Spleen (tissue), 11 donors: ENCODE results near the gene GBE1. TPM values are rescaled to one million over a fixed set of nuclear protein-coding genes. Genes with fewer than 3 reads are reported as not detected.

Experiments
- DNase-seq: peaks from one replicate; pipeline ENCODE4 v3.0.0-alpha.2; 2020
- H3K27ac ChIP-seq, 8 donors: fragments of 200-600 bp; sonication (generic) in 7 of 8; 1 replicate in 4 of 8; 2 replicates in 4 of 8; pipeline versions ENCODE4 v1.5.0 to v1.8.0; 2016 to 2021; ENCODE audit warnings: inconsistent platforms in 4 of 8, mild to moderate bottlenecking in 4 of 8, moderate library complexity in 1 of 8
- H3K27me3 ChIP-seq, 7 donors: fragments of 200-600 bp; sonication (generic) in 6 of 7; replicated peaks in 1 of 7; 1 replicate in 4 of 7; 2 replicates in 3 of 7; pipeline versions ENCODE4 v1.5.0 to v1.8.0; 2016 to 2021; ENCODE audit warnings: inconsistent platforms in 3 of 7, mild to moderate bottlenecking in 1 of 7
- H3K36me3 ChIP-seq, 6 donors: fragments of 200-600 bp; sonication (generic) in 5 of 6; 1 replicate in 4 of 6; 2 replicates in 2 of 6; pipeline versions ENCODE4 v1.5.0 to v1.8.0; 2016 to 2021; ENCODE audit warnings: inconsistent platforms in 2 of 6
- H3K4me1 ChIP-seq, 6 donors: fragments of 200-600 bp; sonication (generic) in 5 of 6; 1 replicate in 3 of 6; 2 replicates in 3 of 6; pipeline versions ENCODE4 v1.5.0 to v1.8.0; 2016 to 2021; ENCODE audit warnings: inconsistent platforms in 3 of 6
- H3K4me3 ChIP-seq, 8 donors: fragments of 200-600 bp; sonication (generic) in 7 of 8; 1 replicate in 4 of 8; 2 replicates in 4 of 8; pipeline versions ENCODE4 v1.5.0 to v1.8.0; 2016 to 2021; ENCODE audit warnings: inconsistent platforms in 4 of 8, mild to moderate bottlenecking in 4 of 8, moderate library complexity in 2 of 8
- H3K9me3 ChIP-seq, 8 donors: fragments of 200-600 bp; sonication (generic) in 7 of 8; 1 replicate in 4 of 8; 2 replicates in 4 of 8; pipeline versions ENCODE4 v1.5.0 to v1.8.0; 2016 to 2021; ENCODE audit warnings: inconsistent platforms in 4 of 8
- POLR2A ChIP-seq, 3 donors: fragments of 450-650 bp; IDR thresholded peaks; one replicate each; pipeline ENCODE4 v1.5.1; 2017; ENCODE audit warnings: antibody characterized with exemption in 3 of 3, mild to moderate bottlenecking in 1 of 3
- POLR2AphosphoS5 ChIP-seq, 3 donors: sonication (generic); formaldehyde crosslinking; IDR thresholded peaks; one replicate each; pipeline ENCODE4 v1.5.1; 2017; ENCODE audit warnings: antibody characterized with exemption in 3 of 3
- WGBS, 5 donors: extraction: QIAGEN DNeasy Blood & Tissue Kit in 3 of 5; methylation state at CpG; one replicate each; pipeline versions ENCODE4 v1.1.5 to v1.1.7; 2013 to 2018; 5-methylcytosine and 5-hydroxymethylcytosine counted together
- intact Hi-C: fragments of 100-400 bp; cut with DNase I; formaldehyde crosslinking; loops from one replicate; pipeline ENCODE4 v1.15.0; 2023; ENCODE audit warnings: low total_unique reads
- polyA plus RNA-seq, 3 donors: library from polyadenylated mRNA; stranded (reverse); fragments of 200-250 nt; gene quantifications; one replicate each; pipeline ENCODE4 v1.2.1, GENCODE V29; 2013
- total RNA-seq, 7 donors: library from RNA; depleted of rRNA in 3 of 7; stranded (reverse); fragments of >200 nt in 3 of 7; fragmentation: NEBNext Ultra II Directional in 4 of 7; extraction: Animal tissue kit (Norgen Biotek cat#: 25700) in 4 of 7; gene quantifications; one replicate each; pipeline versions ENCODE4 v1.1.0 to v1.2.1, GENCODE V29; 2016 to 2021
- TF ChIP-seq, protein P1 (sequence below), 11 experiments: fragments of 200-600 bp in 7 of 11; fragments of 450-650 bp in 4 of 11; sonication (generic) in 4 of 11; IDR thresholded peaks in 8 of 11; conservative IDR thresholded peaks in 3 of 11; 1 replicate in 7 of 11; 2 replicates in 4 of 11; pipeline versions ENCODE4 v1.4.0 to v1.8.0; 2016 to 2021; ENCODE audit warnings: antibody characterized with exemption in 11 of 11, inconsistent platforms in 4 of 11, mild to moderate bottlenecking in 1 of 11
- donor health status: healthy with polysubstance abuse.
- donor health status: DM: no; HTN: no; CAD: no; lungs with moderate emphysema.
- donor health status: DM: no; HTN: no; CAD: no.
- donor health status: Bipolar disorder and iron deficiency.
- donor health status: healthy.
- donor health status: DM: no; HTN: no; CAD: no.
- donor health status: DM: yes; HTN: yes; CAD: no.

GBE1 gene
- total and polyA plus RNA-seq, 10 donors, result 5.0 to 34.3 (median 21.5) TPM

DNA sequence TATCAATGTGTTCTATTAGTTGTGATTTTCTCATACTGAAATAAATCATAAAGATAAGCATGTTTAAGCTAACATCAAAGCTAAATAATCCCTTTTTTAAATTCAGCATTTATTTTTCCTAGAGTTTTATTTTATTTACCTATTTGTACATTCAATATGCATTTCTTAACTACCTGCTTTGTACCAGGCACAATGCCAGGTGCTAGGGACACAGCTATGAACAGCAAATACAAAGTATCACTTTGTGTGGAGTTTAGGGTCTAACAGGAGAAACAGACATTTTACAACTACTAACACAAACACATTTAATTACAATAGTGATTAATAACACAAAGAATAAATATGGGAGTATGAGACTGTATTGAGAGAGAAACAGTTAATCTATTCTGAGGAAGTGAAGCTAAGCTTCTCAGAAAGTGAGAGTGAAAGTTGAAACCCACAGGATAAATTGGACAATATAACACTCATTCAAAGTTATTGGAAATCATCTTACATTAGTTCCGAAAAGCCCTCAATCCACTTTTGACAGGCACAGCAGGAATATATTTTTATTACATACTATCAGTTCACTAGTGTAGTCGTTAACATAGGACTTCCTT lies 159.6 kb downstream of the GBE1 start:
- Histone ChIP-seq H3K4me1 (no peaks in the 10 kb centered on the region), H3K36me3 (no peaks in the 10 kb centered on the region), H3K27me3 (no peaks in the 10 kb centered on the region), H3K9me3 (no peaks in the 10 kb centered on the region), H3K4me3 (no peak overlapping the region), H3K27ac (no peak overlapping the region)
- DNase-seq, result no peak
- no peak for TF ChIP-seq POLR2AphosphoS5 (IDR thresholded peaks at IDR 0.05)
- TF ChIP-seq POLR2A (IDR thresholded peaks at IDR 0.05), result no peak
- TF ChIP-seq, protein P1, sequence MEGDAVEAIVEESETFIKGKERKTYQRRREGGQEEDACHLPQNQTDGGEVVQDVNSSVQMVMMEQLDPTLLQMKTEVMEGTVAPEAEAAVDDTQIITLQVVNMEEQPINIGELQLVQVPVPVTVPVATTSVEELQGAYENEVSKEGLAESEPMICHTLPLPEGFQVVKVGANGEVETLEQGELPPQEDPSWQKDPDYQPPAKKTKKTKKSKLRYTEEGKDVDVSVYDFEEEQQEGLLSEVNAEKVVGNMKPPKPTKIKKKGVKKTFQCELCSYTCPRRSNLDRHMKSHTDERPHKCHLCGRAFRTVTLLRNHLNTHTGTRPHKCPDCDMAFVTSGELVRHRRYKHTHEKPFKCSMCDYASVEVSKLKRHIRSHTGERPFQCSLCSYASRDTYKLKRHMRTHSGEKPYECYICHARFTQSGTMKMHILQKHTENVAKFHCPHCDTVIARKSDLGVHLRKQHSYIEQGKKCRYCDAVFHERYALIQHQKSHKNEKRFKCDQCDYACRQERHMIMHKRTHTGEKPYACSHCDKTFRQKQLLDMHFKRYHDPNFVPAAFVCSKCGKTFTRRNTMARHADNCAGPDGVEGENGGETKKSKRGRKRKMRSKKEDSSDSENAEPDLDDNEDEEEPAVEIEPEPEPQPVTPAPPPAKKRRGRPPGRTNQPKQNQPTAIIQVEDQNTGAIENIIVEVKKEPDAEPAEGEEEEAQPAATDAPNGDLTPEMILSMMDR (IDR thresholded peaks at IDR 0.05 in 8 of 11, conservative IDR thresholded peaks at IDR 0.05 in 3 of 11), result no peak
- intact Hi-C loops, result no loop called here
- 56 to 74% (median 69%) methylated on average over 2 of the region's 2 CpGs for WGBS, 5 donors

GRCh38 chr3:81592101-81592500 lies 169.3 kb downstream of the GBE1 start:
- Histone ChIP-seq H3K27me3 (no peaks in the 10 kb centered on the region), H3K9me3 (no peaks in the 10 kb centered on the region), H3K4me1 (no peaks in the 10 kb centered on the region), H3K4me3 (no peak overlapping the region), H3K27ac (no peak overlapping the region), H3K36me3 (peaks cover 0 to 38% (median 10%) of the 10 kb centered on the region in 6 donors)
- 96 to 100% (median 99%) methylated on average over 5 of the region's 5 CpGs for WGBS, 5 donors
- TF ChIP-seq, protein P1 (IDR thresholded peaks at IDR 0.05 in 8 of 11, conservative IDR thresholded peaks at IDR 0.05 in 3 of 11), result no peak
- no peak for TF ChIP-seq POLR2A (IDR thresholded peaks at IDR 0.05)
- TF ChIP-seq POLR2AphosphoS5 (IDR thresholded peaks at IDR 0.05), result no peak
- intact Hi-C loops, result no loop called here
- DNase-seq, result no peak

GRCh38 chr3:81585937-81586336 lies 175.5 kb downstream of the GBE1 start:
- intact Hi-C loops, result no loop called here
- Histone ChIP-seq H3K27ac (no peak overlapping the region), H3K4me1 (no peaks in the 10 kb centered on the region), H3K9me3 (no peaks in the 10 kb centered on the region), H3K4me3 (no peak overlapping the region), H3K27me3 (no peaks in the 10 kb centered on the region), H3K36me3 (peaks cover 0 to 20% (median 1%) of the 10 kb centered on the region in 6 donors)
- TF ChIP-seq, protein P1 (IDR thresholded peaks at IDR 0.05 in 8 of 11, conservative IDR thresholded peaks at IDR 0.05 in 3 of 11), result no peak
- TF ChIP-seq POLR2A (IDR thresholded peaks at IDR 0.05), result no peak
- TF ChIP-seq POLR2AphosphoS5 (IDR thresholded peaks at IDR 0.05), result no peak
- WGBS, 5 donors, result 92 to 97% (median 96%) methylated on average over 5 of the region's 5 CpGs
- DNase-seq, result no peak

DNA sequence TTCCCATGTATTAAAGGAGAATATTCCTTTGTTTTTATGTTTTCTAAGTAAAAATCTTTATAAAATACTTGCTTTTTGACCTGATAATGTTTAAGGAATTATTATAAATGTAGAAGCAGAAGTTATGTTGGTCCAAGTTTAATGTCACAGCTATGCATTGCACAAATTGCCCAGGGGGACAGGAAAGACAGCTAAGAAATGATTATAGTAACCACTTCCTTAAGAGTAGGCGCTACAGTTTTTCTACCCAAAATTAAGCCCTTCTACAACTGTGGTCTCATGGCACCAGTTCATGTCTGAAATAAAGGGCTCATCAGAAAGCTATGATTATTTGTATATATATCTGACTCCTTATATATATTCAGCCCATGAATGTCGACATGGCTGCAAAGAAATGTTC lies 176.4 kb downstream of the GBE1 start:
- no peak overlapping the region for H3K27ac ChIP-seq
- peaks cover 0 to 22% (median 0%) of the 10 kb centered on the region in 6 donors for H3K36me3 ChIP-seq
- intact Hi-C loops, result no loop called here
- H3K4me1 ChIP-seq, result no peaks in the 10 kb centered on the region
- no peak for DNase-seq
- TF ChIP-seq, protein P1 (IDR thresholded peaks at IDR 0.05 in 8 of 11, conservative IDR thresholded peaks at IDR 0.05 in 3 of 11), result no peak
- TF ChIP-seq POLR2A (IDR thresholded peaks at IDR 0.05) (no peak), POLR2AphosphoS5 (IDR thresholded peaks at IDR 0.05) (no peak)
- WGBS, 5 donors, result 68 to 77% (median 74%) methylated on average over 2 of the region's 2 CpGs
- no peak overlapping the region for H3K4me3 ChIP-seq
- H3K9me3 ChIP-seq, result no peaks in the 10 kb centered on the region
- H3K27me3 ChIP-seq, result no peaks in the 10 kb centered on the region
